ENCODE data around the gene YWHAQ. TPM values are rescaled to one million over a fixed set of nuclear protein-coding genes. Genes with fewer than 3 reads are reported as not detected.

The YWHAQ gene
- total RNA-seq, 1 experiment from 2014 or later, result 307 TPM

DNA sequence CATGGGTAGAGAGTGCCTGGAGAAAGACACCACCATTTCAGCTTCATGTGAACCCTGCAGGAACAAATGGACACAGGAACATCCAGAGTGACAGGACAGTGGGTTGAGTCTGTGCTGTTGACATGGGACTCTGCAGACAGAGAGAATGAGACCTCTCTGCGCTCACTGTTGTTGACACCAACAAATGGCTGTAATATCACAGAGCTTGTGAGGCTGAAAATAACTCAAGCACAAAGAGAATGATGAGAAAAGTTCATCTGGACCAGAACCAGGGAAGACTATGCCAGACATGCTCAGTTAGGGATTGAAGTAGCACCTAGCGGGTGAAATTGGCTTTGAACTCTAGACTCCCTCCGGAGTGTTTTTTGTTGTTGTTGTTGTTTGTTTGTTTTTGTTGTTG is 37.0 kb upstream of the YWHAQ start:
- Mint-ChIP-seq H3K9me3 (ENCODE audit: low read depth, unreplicated experiment) (no peaks in the 10 kb centered on the region), H3K36me3 (ENCODE audit: insufficient read depth, unreplicated experiment) (no peaks in the 10 kb centered on the region), H3K27me3 (ENCODE audit: unreplicated experiment) (peaks cover 22% of the 10 kb centered on the region), H3K27ac (ENCODE audit: unreplicated experiment) (no peak overlapping the region), H3K4me1 (ENCODE audit: low read depth, unreplicated experiment) (no peaks in the 10 kb centered on the region), H3K4me3 (ENCODE audit: low read depth, unreplicated experiment) (no peak overlapping the region)
- TF ChIP-seq, protein P1, sequence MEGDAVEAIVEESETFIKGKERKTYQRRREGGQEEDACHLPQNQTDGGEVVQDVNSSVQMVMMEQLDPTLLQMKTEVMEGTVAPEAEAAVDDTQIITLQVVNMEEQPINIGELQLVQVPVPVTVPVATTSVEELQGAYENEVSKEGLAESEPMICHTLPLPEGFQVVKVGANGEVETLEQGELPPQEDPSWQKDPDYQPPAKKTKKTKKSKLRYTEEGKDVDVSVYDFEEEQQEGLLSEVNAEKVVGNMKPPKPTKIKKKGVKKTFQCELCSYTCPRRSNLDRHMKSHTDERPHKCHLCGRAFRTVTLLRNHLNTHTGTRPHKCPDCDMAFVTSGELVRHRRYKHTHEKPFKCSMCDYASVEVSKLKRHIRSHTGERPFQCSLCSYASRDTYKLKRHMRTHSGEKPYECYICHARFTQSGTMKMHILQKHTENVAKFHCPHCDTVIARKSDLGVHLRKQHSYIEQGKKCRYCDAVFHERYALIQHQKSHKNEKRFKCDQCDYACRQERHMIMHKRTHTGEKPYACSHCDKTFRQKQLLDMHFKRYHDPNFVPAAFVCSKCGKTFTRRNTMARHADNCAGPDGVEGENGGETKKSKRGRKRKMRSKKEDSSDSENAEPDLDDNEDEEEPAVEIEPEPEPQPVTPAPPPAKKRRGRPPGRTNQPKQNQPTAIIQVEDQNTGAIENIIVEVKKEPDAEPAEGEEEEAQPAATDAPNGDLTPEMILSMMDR (IDR thresholded peaks at IDR 0.05; ENCODE audit: unreplicated experiment), result no peak
- CTCF ChIA-PET, result interaction anchor here (0.6 kb wide), 1 partner anchor 42 kb away, joined by 3 read pairs; no protein-coding TSS in a partner anchor
- intact Hi-C loops (cut with micrococcal nuclease; ENCODE audit: unreplicated experiment), result no loop called here
- DNase-seq, result no peak
- BruUV-seq (replicated peaks), result no TSS peak

DNA sequence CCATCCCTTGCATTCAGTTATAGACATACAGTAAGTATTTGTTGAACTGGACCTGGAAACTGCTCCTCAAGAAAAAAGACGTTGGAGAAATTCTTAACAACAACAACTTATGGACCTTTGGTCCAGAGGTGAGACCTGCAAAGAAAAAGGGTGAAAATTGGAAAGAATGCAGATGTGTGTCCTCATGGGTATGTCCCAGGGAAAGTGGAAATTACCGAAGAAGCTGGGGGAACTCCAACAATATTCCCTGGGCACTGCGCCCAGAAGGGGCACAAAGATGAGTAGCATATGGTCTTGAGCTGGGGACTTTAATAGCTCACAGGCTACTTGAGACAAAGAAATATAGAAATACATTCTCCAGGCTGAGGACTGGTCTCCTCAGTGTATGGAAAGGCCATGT is 35.5 kb upstream of the YWHAQ start:
- Mint-ChIP-seq H3K27ac (ENCODE audit: unreplicated experiment) (no peak overlapping the region), H3K4me3 (ENCODE audit: low read depth, unreplicated experiment) (no peak overlapping the region), H3K4me1 (ENCODE audit: low read depth, unreplicated experiment) (no peaks in the 10 kb centered on the region), H3K9me3 (ENCODE audit: low read depth, unreplicated experiment) (no peaks in the 10 kb centered on the region), H3K27me3 (ENCODE audit: unreplicated experiment) (peaks cover 22% of the 10 kb centered on the region), H3K36me3 (ENCODE audit: insufficient read depth, unreplicated experiment) (no peaks in the 10 kb centered on the region)
- BruUV-seq (replicated peaks), result no TSS peak
- CTCF ChIA-PET, result no interaction called here
- TF ChIP-seq, protein P1 (IDR thresholded peaks at IDR 0.05; ENCODE audit: unreplicated experiment), result no peak
- no peak for DNase-seq
- intact Hi-C loops (cut with micrococcal nuclease; ENCODE audit: unreplicated experiment), result no loop called here

DNA sequence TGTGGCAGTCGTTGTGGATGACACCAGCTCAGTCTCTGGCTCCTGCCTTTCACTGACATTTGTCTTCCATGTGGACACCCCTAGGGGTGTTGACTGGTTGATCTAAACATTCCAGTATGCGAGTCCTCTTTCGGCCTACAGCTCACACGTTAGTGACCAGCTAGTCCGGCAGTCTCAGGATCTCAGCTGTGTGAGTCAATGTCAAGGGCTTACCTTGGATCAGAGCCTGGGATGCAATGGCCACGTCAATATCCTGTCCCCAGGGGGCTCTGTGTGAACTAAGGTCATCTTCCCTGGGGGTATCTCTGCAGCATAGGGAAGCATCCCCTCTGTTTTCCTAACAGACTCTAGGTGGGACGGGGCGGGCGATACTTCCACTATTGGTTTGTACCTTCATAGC is 35.1 kb upstream of the YWHAQ start:
- intact Hi-C loops (cut with micrococcal nuclease; ENCODE audit: unreplicated experiment), result no loop called here
- no peak for DNase-seq
- Mint-ChIP-seq H3K4me1 (ENCODE audit: low read depth, unreplicated experiment) (no peaks in the 10 kb centered on the region), H3K4me3 (ENCODE audit: low read depth, unreplicated experiment) (no peak overlapping the region), H3K9me3 (ENCODE audit: low read depth, unreplicated experiment) (no peaks in the 10 kb centered on the region), H3K27me3 (ENCODE audit: unreplicated experiment) (peaks cover 22% of the 10 kb centered on the region), H3K27ac (ENCODE audit: unreplicated experiment) (no peak overlapping the region), H3K36me3 (ENCODE audit: insufficient read depth, unreplicated experiment) (no peaks in the 10 kb centered on the region)
- BruUV-seq (replicated peaks), result no TSS peak
- TF ChIP-seq, protein P1 (IDR thresholded peaks at IDR 0.05; ENCODE audit: unreplicated experiment), result no peak
- CTCF ChIA-PET, result no interaction called here

DNA sequence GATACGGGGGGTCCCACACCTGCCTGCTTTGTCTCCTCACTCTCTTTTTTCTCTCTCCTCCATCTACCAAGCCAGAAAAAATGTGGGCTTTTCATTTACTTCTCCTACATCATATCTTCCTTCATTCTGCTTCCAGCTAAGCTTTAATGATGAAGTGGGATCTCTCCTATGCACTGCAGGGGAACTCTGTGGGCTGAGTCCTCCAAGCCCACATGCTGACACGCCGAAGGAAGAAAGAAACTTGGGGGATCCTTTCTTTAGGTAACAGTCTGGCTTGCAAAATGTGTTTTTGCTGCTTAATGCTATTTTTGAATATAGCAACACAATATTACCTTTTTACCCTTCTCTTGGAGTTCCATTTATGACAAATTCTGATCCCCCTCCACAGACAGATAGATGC is 33.6 kb upstream of the YWHAQ start:
- Mint-ChIP-seq H3K27me3 (ENCODE audit: unreplicated experiment) (peaks cover 22% of the 10 kb centered on the region), H3K27ac (ENCODE audit: unreplicated experiment) (no peak overlapping the region), H3K4me1 (ENCODE audit: low read depth, unreplicated experiment) (no peaks in the 10 kb centered on the region), H3K4me3 (ENCODE audit: low read depth, unreplicated experiment) (no peak overlapping the region), H3K36me3 (ENCODE audit: insufficient read depth, unreplicated experiment) (no peaks in the 10 kb centered on the region), H3K9me3 (ENCODE audit: low read depth, unreplicated experiment) (no peaks in the 10 kb centered on the region)
- no TSS peak for BruUV-seq (replicated peaks)
- TF ChIP-seq, protein P1 (IDR thresholded peaks at IDR 0.05; ENCODE audit: unreplicated experiment), result no peak
- intact Hi-C loops (cut with micrococcal nuclease; ENCODE audit: unreplicated experiment), result no loop called here
- no peak for DNase-seq
- CTCF ChIA-PET, result interaction anchor here (0.9 kb wide), 1 partner anchor 9 kb away, joined by 3 read pairs; no protein-coding TSS in a partner anchor
